ENCODE measurements around the gene FRAT1.

GRCh38 chr10:97347317-97347716, 28.2 kb downstream of the FRAT1 start:
- TF ChIP-seq EZH2 (IDR thresholded peaks at IDR 0.05) (no peak), CTCF (IDR thresholded peaks at IDR 0.05 in 2 of 3, conservative IDR thresholded peaks at IDR 0.05 in 1 of 3; ENCODE audit: borderline replicate concordance in 1 of 3, insufficient read depth in 1 of 3, low read depth in 2 of 3, low read length in 2 of 3) (no peak), CEBPB (IDR thresholded peaks at IDR 0.05; ENCODE audit: low read depth) (no peak), RAD21 (IDR thresholded peaks at IDR 0.05; ENCODE audit: low read depth) (no peak), POLR2A (IDR thresholded peaks at IDR 0.05; ENCODE audit: borderline replicate concordance, extremely low read depth, insufficient read depth, insufficient read length) (no peak), TCF7L2 (IDR thresholded peaks at IDR 0.05; ENCODE audit: borderline replicate concordance, extremely low read depth, insufficient read depth, insufficient read length) (no peak), SP1 (IDR thresholded peaks at IDR 0.05; ENCODE audit: low read depth) (no peak)

All from HCT116 (cell line).